Measurements from ENCODE around the gene COL11A2. TPM values are rescaled to one million over a fixed set of nuclear protein-coding genes. Genes with fewer than 3 reads are reported as not detected.

COL11A2 gene
- total RNA-seq, 3 donors from 2014 or later = 0.32 to 1.0 (median 0.98) TPM

GRCh38 chr6:33181141-33181540 is 11.1 kb downstream of the COL11A2 start:
- no peak for DNase-seq (ENCODE audit: low spot score in 2 of 2)
- no peaks in the 10 kb centered on the region for H3K36me3 ChIP-seq
- no peak overlapping the region for H3K4me3 ChIP-seq
- TF ChIP-seq POLR2AphosphoS5 (IDR thresholded peaks at IDR 0.05) = no peak
- no peaks in the 10 kb centered on the region for H3K4me1 ChIP-seq
- no peak overlapping the region for H3K27ac ChIP-seq
- no peaks in the 10 kb centered on the region for H3K9me3 ChIP-seq
- intact Hi-C loops (cut with DNase I; ENCODE audit: low total_unique reads) = no loop called here
- no peaks in the 10 kb centered on the region for H3K27me3 ChIP-seq

- no peaks in the 10 kb centered on the region for H3K9me3 ChIP-seq
- intact Hi-C loops (cut with DNase I; ENCODE audit: low total_unique reads) = no loop called here
- no peak for DNase-seq (ENCODE audit: low spot score in 2 of 2)
- H3K27me3 ChIP-seq = no peaks in the 10 kb centered on the region
- TF ChIP-seq POLR2AphosphoS5 (IDR thresholded peaks at IDR 0.05) (no peak), POLR2A (IDR thresholded peaks at IDR 0.05) (no peak), CTCF (IDR thresholded peaks at IDR 0.05) (no peak)
- no peaks in the 10 kb centered on the region for H3K36me3 ChIP-seq
- no peak overlapping the region for H3K4me3 ChIP-seq
- no peaks in the 10 kb centered on the region for H3K4me1 ChIP-seq
- H3K27ac ChIP-seq = no peak overlapping the region
Measured at GRCh38 chr6:33178755-33179475, 13.4 kb downstream of the COL11A2 start.

GRCh38 chr6:33177552-33178446 is 14.5 kb downstream of the COL11A2 start:
- no peak for DNase-seq (ENCODE audit: low spot score in 2 of 2)
- Histone ChIP-seq H3K36me3 (no peaks in the 10 kb centered on the region), H3K27me3 (no peaks in the 10 kb centered on the region), H3K27ac (no peak overlapping the region), H3K4me1 (no peaks in the 10 kb centered on the region), H3K9me3 (no peaks in the 10 kb centered on the region), H3K4me3 (no peak overlapping the region)
- intact Hi-C loops (cut with DNase I; ENCODE audit: low total_unique reads) = no loop called here
- TF ChIP-seq CTCF (IDR thresholded peaks at IDR 0.05) (no peak), POLR2A (IDR thresholded peaks at IDR 0.05) (no peak), POLR2AphosphoS5 (IDR thresholded peaks at IDR 0.05) (no peak)

- no peaks in the 10 kb centered on the region for H3K27me3 ChIP-seq
- no peaks in the 10 kb centered on the region for H3K36me3 ChIP-seq
- no peaks in the 10 kb centered on the region for H3K9me3 ChIP-seq
- H3K27ac ChIP-seq = no peak overlapping the region
- TF ChIP-seq CTCF (IDR thresholded peaks at IDR 0.05) (no peak), POLR2A (IDR thresholded peaks at IDR 0.05) (no peak)
- DNase-seq (ENCODE audit: low spot score in 2 of 2) = no peak
- H3K4me1 ChIP-seq = no peaks in the 10 kb centered on the region
- intact Hi-C loops (cut with DNase I; ENCODE audit: low total_unique reads) = no loop called here
- no peak overlapping the region for H3K4me3 ChIP-seq
Measured at GRCh38 chr6:33176906-33177305, 15.4 kb downstream of the COL11A2 start.

- H3K4me3 ChIP-seq = no peak overlapping the region
- DNase-seq (ENCODE audit: low spot score in 2 of 2) = no peak
- H3K27ac ChIP-seq = no peak overlapping the region
- no peaks in the 10 kb centered on the region for H3K27me3 ChIP-seq
- no peaks in the 10 kb centered on the region for H3K9me3 ChIP-seq
- intact Hi-C loops (cut with DNase I; ENCODE audit: low total_unique reads) = no loop called here
- TF ChIP-seq CTCF (IDR thresholded peaks at IDR 0.05) = no peak
- no peak for TF ChIP-seq POLR2AphosphoS5 (IDR thresholded peaks at IDR 0.05)
- no peak for TF ChIP-seq POLR2A (IDR thresholded peaks at IDR 0.05)
- no peaks in the 10 kb centered on the region for H3K4me1 ChIP-seq
- H3K36me3 ChIP-seq = no peaks in the 10 kb centered on the region
Measured at GRCh38 chr6:33175436-33176069, 16.7 kb downstream of the COL11A2 start.
